PC-3 (cell line): Measurements from ENCODE around the gene PCDHB7.
"Not testable (repeated sequence)": the region's sequence is repeated elsewhere in the genome, so short reads cannot be mapped to it uniquely, and the experiment has no call there.

Source experiments
- EZH2 ChIP-seq: fragments of 300-600 bp; sonication (generic); IDR thresholded peaks from one replicate; pipeline ENCODE4 v1.6.1; 2017; ENCODE audit warnings: antibody characterized with exemption, mild to moderate bottlenecking, low read length; ENCODE audit not compliant: unreplicated experiment
- EZH2phosphoT487 ChIP-seq: fragments of 300-600 bp; sonication (generic); IDR thresholded peaks from 2 replicates; pipeline ENCODE4 v1.6.1; 2018; ENCODE audit warnings: mild to moderate bottlenecking, antibody characterized with exemption, low read length, borderline replicate concordance
- TF ChIP-seq, protein P1 (sequence below): fragments of 300-600 bp; sonication (generic); conservative IDR thresholded peaks from 2 replicates; pipeline ENCODE4 v1.5.1; 2017; ENCODE audit warnings: antibody characterized with exemption, low read depth, mild to moderate bottlenecking, low read length

DNA sequence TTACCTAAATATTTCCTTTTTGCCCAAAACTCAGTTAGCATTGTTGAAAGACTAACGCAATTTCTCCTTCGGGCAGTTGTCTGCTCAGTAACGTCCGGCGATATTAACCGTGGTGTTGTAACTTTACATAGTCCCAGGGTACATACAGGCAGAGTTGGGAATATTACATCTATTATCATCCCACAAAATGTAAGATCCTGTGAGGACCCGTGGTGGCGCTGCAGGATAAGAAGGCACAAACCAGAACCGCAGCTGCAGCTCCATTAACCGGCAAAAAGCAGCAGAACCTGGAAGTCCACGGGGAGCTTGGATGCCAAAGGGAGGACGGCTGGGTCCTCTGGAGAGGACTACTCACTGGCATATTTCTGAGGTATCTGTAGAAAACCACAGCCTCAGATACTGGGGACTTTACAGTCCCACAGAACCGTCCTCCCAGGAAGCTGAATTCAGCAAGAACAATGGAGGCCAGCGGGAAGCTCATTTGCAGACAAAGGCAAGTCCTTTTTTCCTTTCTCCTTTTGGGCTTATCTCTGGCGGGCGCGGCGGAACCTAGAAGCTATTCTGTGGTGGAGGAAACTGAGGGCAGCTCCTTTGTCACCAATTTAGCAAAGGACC is 5.2 kb downstream of the PCDHB7 start, which contains the start of gene PCDHB8:
- TF ChIP-seq, protein P1, sequence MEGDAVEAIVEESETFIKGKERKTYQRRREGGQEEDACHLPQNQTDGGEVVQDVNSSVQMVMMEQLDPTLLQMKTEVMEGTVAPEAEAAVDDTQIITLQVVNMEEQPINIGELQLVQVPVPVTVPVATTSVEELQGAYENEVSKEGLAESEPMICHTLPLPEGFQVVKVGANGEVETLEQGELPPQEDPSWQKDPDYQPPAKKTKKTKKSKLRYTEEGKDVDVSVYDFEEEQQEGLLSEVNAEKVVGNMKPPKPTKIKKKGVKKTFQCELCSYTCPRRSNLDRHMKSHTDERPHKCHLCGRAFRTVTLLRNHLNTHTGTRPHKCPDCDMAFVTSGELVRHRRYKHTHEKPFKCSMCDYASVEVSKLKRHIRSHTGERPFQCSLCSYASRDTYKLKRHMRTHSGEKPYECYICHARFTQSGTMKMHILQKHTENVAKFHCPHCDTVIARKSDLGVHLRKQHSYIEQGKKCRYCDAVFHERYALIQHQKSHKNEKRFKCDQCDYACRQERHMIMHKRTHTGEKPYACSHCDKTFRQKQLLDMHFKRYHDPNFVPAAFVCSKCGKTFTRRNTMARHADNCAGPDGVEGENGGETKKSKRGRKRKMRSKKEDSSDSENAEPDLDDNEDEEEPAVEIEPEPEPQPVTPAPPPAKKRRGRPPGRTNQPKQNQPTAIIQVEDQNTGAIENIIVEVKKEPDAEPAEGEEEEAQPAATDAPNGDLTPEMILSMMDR, result not testable (repeated sequence)
- TF ChIP-seq EZH2, EZH2phosphoT487: not testable (repeated sequence)
